Coronary artery (tissue), 2 donors: ENCODE data around the gene AUP1.

Experiments used
- DNase-seq: peaks from one replicate; pipeline ENCODE4 v3.0.0-alpha.2; 2017; ENCODE audit warnings: low spot score
- H3K27ac ChIP-seq, 2 donors: fragments of 200-600 bp; sonication (generic); one replicate each; pipeline ENCODE4 v1.5.1; 2016 to 2019
- H3K4me3 ChIP-seq: fragments of 200-600 bp; sonication (generic); 2 replicates; pipeline ENCODE4 v1.5.1; 2016; ENCODE audit warnings: mild to moderate bottlenecking, moderate library complexity
- CTCF ChIP-seq: fragments of 200-600 bp; sonication (generic); IDR thresholded peaks from one replicate; pipeline ENCODE4 v1.5.1; 2019; ENCODE audit warnings: antibody characterized with exemption

AUP1 gene

GRCh38 chr2:74482801-74483674 is 46.5 kb downstream of the AUP1 start, which contains the start of the genes CCDC142 and TTC31:
CCDC142 (minus strand) TSS chr2:74482998; CDS start chr2:74482837, 161 bp downstream.
TTC31 (plus strand) TSS chr2:74483081; CDS start chr2:74483096, 15 bp downstream.
- peak; percentile 77 for TF ChIP-seq CTCF
- Histone ChIP-seq H3K27ac (peak within 1 kb of the TSS; percentile 86 to 96), H3K4me3 (peak within 1 kb of the TSS; percentile 80)
- peak; percentile 97 for DNase-seq

GRCh38 chr2:74481961-74482800 is 47.3 kb downstream of the AUP1 start:
- TF ChIP-seq CTCF: no peak
- peak overlapping the region; percentile 80 for H3K4me3 ChIP-seq
- H3K27ac ChIP-seq: peak overlapping the region; percentile 86 to 96
- DNase-seq: no peak

GRCh38 chr2:74481431-74481830 is 48.1 kb downstream of the AUP1 start:
- DNase-seq: no peak
- Histone ChIP-seq H3K27ac (no peak overlapping the region), H3K4me3 (peak overlapping the region; percentile 80)
- no peak for TF ChIP-seq CTCF
